Measurements from ENCODE around the gene ARL15.

GRCh38 chr5:53944981-53945380, 365.4 kb downstream of the ARL15 start:
- no peak for TF ChIP-seq POLR2AphosphoS5 (IDR thresholded peaks at IDR 0.05; ENCODE audit: low read depth, low read length)
- TF ChIP-seq POLR2A (IDR thresholded peaks at IDR 0.05; ENCODE audit: control extremely low read depth in 1 of 2, low read depth in 2 of 2, low read length in 2 of 2) = no peak
- TF ChIP-seq CTCF (IDR thresholded peaks at IDR 0.05; ENCODE audit: control extremely low read depth in 1 of 3, insufficient read depth in 1 of 3, low read depth in 1 of 3, low read length in 3 of 3) = no peak
- no peak for TF ChIP-seq SIN3A (conservative IDR thresholded peaks at IDR 0.05 in 1 of 2, IDR thresholded peaks at IDR 0.05 in 1 of 2; ENCODE audit: low read depth in 1 of 2, low read length in 2 of 2)
- TF ChIP-seq ZNF274 (IDR thresholded peaks at IDR 0.05; ENCODE audit: borderline replicate concordance, extremely low read depth, low read length) = no peak
- no peak for TF ChIP-seq EP300 (IDR thresholded peaks at IDR 0.05; ENCODE audit: borderline replicate concordance in 1 of 2, low read depth in 2 of 2, low read length in 2 of 2)

Measured in H1 (cell line).